ENCODE data around the gene RASGRP1. TPM values are rescaled to one million over a fixed set of nuclear protein-coding genes. Genes with fewer than 3 reads are reported as not detected.

The RASGRP1 gene
- total RNA-seq, 1 donor, result 9.5 TPM

- no peak for DNase-seq (ENCODE audit: low read depth)
- no peak overlapping the region for H3K4me3 ChIP-seq (ENCODE audit: low read depth, low read length)
- no peak for TF ChIP-seq CTCF (IDR thresholded peaks at IDR 0.05; ENCODE audit: insufficient read depth, low read depth, low read length)
These were observed 29.9 kb downstream of the RASGRP1 start for GRCh38 chr15:38534691-38535090.

- TF ChIP-seq CTCF (IDR thresholded peaks at IDR 0.05; ENCODE audit: insufficient read depth, low read depth, low read length), result no peak
- DNase-seq (ENCODE audit: low read depth), result no peak
- no peak overlapping the region for H3K4me3 ChIP-seq (ENCODE audit: low read depth, low read length)
These were observed 30.7 kb downstream of the RASGRP1 start for GRCh38 chr15:38533926-38534325.

GRCh38 chr15:38533416-38533915 is 31.1 kb downstream of the RASGRP1 start:
- no peak for TF ChIP-seq CTCF (IDR thresholded peaks at IDR 0.05; ENCODE audit: insufficient read depth, low read depth, low read length)
- no peak overlapping the region for H3K4me3 ChIP-seq (ENCODE audit: low read depth, low read length)
- DNase-seq (ENCODE audit: low read depth), result no peak

- TF ChIP-seq CTCF (IDR thresholded peaks at IDR 0.05; ENCODE audit: insufficient read depth, low read depth, low read length), result no peak
- DNase-seq (ENCODE audit: low read depth), result no peak
- no peak overlapping the region for H3K4me3 ChIP-seq (ENCODE audit: low read depth, low read length)
These were observed 31.9 kb downstream of the RASGRP1 start for GRCh38 chr15:38532728-38533127.

GRCh38 chr15:38531509-38531908 is 33.1 kb downstream of the RASGRP1 start:
- no peak for TF ChIP-seq CTCF (IDR thresholded peaks at IDR 0.05; ENCODE audit: insufficient read depth, low read depth, low read length)
- H3K4me3 ChIP-seq (ENCODE audit: low read depth, low read length), result no peak overlapping the region
- peak; percentile 39 for DNase-seq (ENCODE audit: low read depth)

- no peak for TF ChIP-seq CTCF (IDR thresholded peaks at IDR 0.05; ENCODE audit: insufficient read depth, low read depth, low read length)
- no peak overlapping the region for H3K4me3 ChIP-seq (ENCODE audit: low read depth, low read length)
- DNase-seq (ENCODE audit: low read depth), result no peak
These were observed 34.5 kb downstream of the RASGRP1 start for GRCh38 chr15:38530113-38530512.

- no peak for DNase-seq (ENCODE audit: low read depth)
- no peak overlapping the region for H3K4me3 ChIP-seq (ENCODE audit: low read depth, low read length)
- TF ChIP-seq CTCF (IDR thresholded peaks at IDR 0.05; ENCODE audit: insufficient read depth, low read depth, low read length), result no peak
These were observed 36.3 kb downstream of the RASGRP1 start for GRCh38 chr15:38528294-38528693.
